Endothelial cell of umbilical vein (primary cell): ENCODE results near the gene MYD88. TPM values are rescaled to one million over a fixed set of nuclear protein-coding genes. Genes with fewer than 3 reads are reported as not detected.

Experiments used
- BruUV-seq: library from RNA; stranded (reverse); fragments of 400-500 nt; replicated peaks from 2 replicates; lab custom pipeline; 2021; lab: Mats Ljungman, UMichigan
- CTCF ChIA-PET: fragments of 300-600, 350-600 bp; sonication (Branson Sonifier 250); formaldehyde crosslinking; loops from one replicate; lab custom pipeline; 2021; ENCODE audit warnings: antibody characterized with exemption, inconsistent platforms; lab: Charles Lee
- POLR2A ChIA-PET: fragments of 300-600, 350-600 bp; sonication (Branson Sonifier 250); formaldehyde crosslinking; loops from one replicate; lab custom pipeline; 2021; ENCODE audit warnings: antibody characterized with exemption, inconsistent platforms; lab: Charles Lee
- DNase-seq: peaks from one replicate; pipeline ENCODE4 v3.0.0-alpha.2; 2011; ENCODE audit warnings: low read depth, low spot score
- FAIRE-seq: peaks from 2 replicates; lab custom pipeline; 2011; peaks lifted over from hg19 to GRCh38; lab: Jason Lieb, UNC
- H2AFZ ChIP-seq: 2 replicates; pipeline ENCODE4 v1.6.0; 2012; ENCODE audit warnings: low read depth, low read length, control low read depth, inconsistent platforms
- H3K27ac ChIP-seq: 2 replicates; pipeline ENCODE4 v1.5.1; 2011; ENCODE audit warnings: low read depth, mild to moderate bottlenecking, control low read depth, low read length, moderate library complexity; ENCODE audit not compliant: insufficient read depth
- H3K27me3 ChIP-seq, 2 experiments: 2 replicates each; pipeline versions ENCODE4 v1.6.0 to v1.6.1; 2011; ENCODE audit warnings: low read length in 2 of 2, mixed read lengths in 1 of 2; ENCODE audit not compliant: control insufficient read depth in 2 of 2, insufficient read depth in 2 of 2
- H3K36me3 ChIP-seq, 2 experiments: 2 replicates in 1 of 2; 3 replicates in 1 of 2; pipeline ENCODE4 v1.5.1; 2011; ENCODE audit warnings: low read length in 2 of 2, mild to moderate bottlenecking in 1 of 2, moderate library complexity in 1 of 2; ENCODE audit not compliant: control insufficient read depth in 2 of 2, insufficient read depth in 2 of 2; ENCODE audit errors: extremely low read depth in 1 of 2
- H3K4me1 ChIP-seq: 3 replicates; pipeline ENCODE4 v1.5.1; 2011; ENCODE audit warnings: mild to moderate bottlenecking, low read length; ENCODE audit not compliant: control insufficient read depth, insufficient read depth; ENCODE audit errors: extremely low read depth
- H3K4me2 ChIP-seq: 2 replicates; pipeline ENCODE4 v1.6.1; 2011; ENCODE audit warnings: low read length, control low read depth, mixed read lengths; ENCODE audit not compliant: insufficient read depth
- H3K4me3 ChIP-seq, 3 experiments: fragments of 200-600 bp in 1 of 3; sonication (generic), shearing (Covaris generic) in 1 of 3; replicated peaks in 1 of 3; 2 replicates each; pipeline ENCODE4 v1.5.1; 2011 to 2016; ENCODE audit warnings: control low read depth in 3 of 3, low read length in 3 of 3, mild to moderate bottlenecking in 2 of 3, inconsistent platforms in 1 of 3, low read depth in 1 of 3, moderate library complexity in 1 of 3; ENCODE audit not compliant: insufficient read depth in 1 of 3
- H3K79me2 ChIP-seq: 2 replicates; pipeline ENCODE4 v1.6.0; 2012; ENCODE audit warnings: low read length, inconsistent platforms; ENCODE audit not compliant: control insufficient read depth, insufficient read depth
- H3K9ac ChIP-seq: replicated peaks from 2 replicates; pipeline ENCODE3; 2011; ENCODE audit warnings: low read length, control low read depth; ENCODE audit not compliant: insufficient read depth; ENCODE audit errors: extremely low read depth
- H3K9me1 ChIP-seq: replicated peaks from 3 replicates; pipeline ENCODE4 v1.6.0; 2011; ENCODE audit warnings: mild to moderate bottlenecking, low read length; ENCODE audit not compliant: control insufficient read depth, insufficient read depth; ENCODE audit errors: extremely low read depth
- H3K9me3 ChIP-seq: replicated peaks from 2 replicates; pipeline ENCODE4 v1.5.1; 2012; ENCODE audit warnings: low read length, inconsistent platforms; ENCODE audit not compliant: control insufficient read depth, insufficient read depth
- H4K20me1 ChIP-seq: replicated peaks from 2 replicates; pipeline ENCODE3; 2011; ENCODE audit warnings: mild to moderate bottlenecking, low read length; ENCODE audit not compliant: control insufficient read depth, insufficient read depth; ENCODE audit errors: extremely low read depth
- EZH2 ChIP-seq: IDR thresholded peaks from 2 replicates; pipeline ENCODE4 v1.6.1; 2012; ENCODE audit warnings: borderline replicate concordance, low read depth, mild to moderate bottlenecking, moderate library complexity, low read length, inconsistent platforms; ENCODE audit not compliant: severe bottlenecking
- FOS ChIP-seq: IDR thresholded peaks from 2 replicates; pipeline ENCODE4 v1.6.1; 2011; ENCODE audit warnings: mild to moderate bottlenecking, low read length, moderate library complexity, borderline replicate concordance; ENCODE audit not compliant: insufficient read depth
- GATA2 ChIP-seq: IDR thresholded peaks from 2 replicates; pipeline ENCODE4 v1.7.0; 2011; ENCODE audit warnings: low read depth, mild to moderate bottlenecking, moderate library complexity, mixed read lengths, low read length; ENCODE audit not compliant: insufficient read length, insufficient read depth
- JUN ChIP-seq: IDR thresholded peaks from 2 replicates; pipeline ENCODE4 v1.6.1; 2011; ENCODE audit warnings: borderline replicate concordance, low read depth; ENCODE audit not compliant: insufficient read length, insufficient read depth
- MAX ChIP-seq: IDR thresholded peaks from 2 replicates; pipeline ENCODE4 v1.6.1; 2011; ENCODE audit not compliant: insufficient read depth, insufficient read length
- MYC ChIP-seq: IDR thresholded peaks from one replicate; pipeline ENCODE4 v1.6.1; 2011; ENCODE audit warnings: mild to moderate bottlenecking, low read depth, low read length
- POLR2A ChIP-seq: IDR thresholded peaks from 2 replicates; pipeline ENCODE4 v1.6.1; 2012; ENCODE audit warnings: low read depth, mild to moderate bottlenecking, control low read depth, low read length
- POLR2AphosphoS5 ChIP-seq: IDR thresholded peaks from 2 replicates; pipeline ENCODE4 v1.6.1; 2012; ENCODE audit warnings: low read depth, mild to moderate bottlenecking, control low read depth, low read length, moderate library complexity; ENCODE audit not compliant: insufficient read depth
- dilution Hi-C: fragments of 300-500 bp; cut with MboI; formaldehyde crosslinking; loops from one replicate; pipeline ENCODE4 v1.15.0; 2019; ENCODE audit warnings: low sequenced_read_pairs; ENCODE audit not compliant: extremely low pct_ligation_motif_present
- intact Hi-C: fragments of 100-400 bp; cut with micrococcal nuclease; formaldehyde crosslinking; loops from one replicate; pipeline ENCODE4 v1.10.0; 2022
- polyA plus RNA-seq, 4 experiments: library from polyadenylated mRNA; depleted of rRNA in 3 of 4; stranded (reverse) in 3 of 4; unstranded in 1 of 4; fragments of >200 nt; gene quantifications; 2 replicates each; pipeline versions ENCODE4 v1.2.1 to v1.2.3, GENCODE V29; 2011 to 2012; ENCODE audit warnings: missing spikeins in 1 of 4
- total RNA-seq: library from RNA; stranded (reverse); gene quantifications from 2 replicates; pipeline ENCODE4 v1.2.3, GENCODE V29; 2021
- TF ChIP-seq, protein P1 (sequence below), 2 donors: IDR thresholded peaks; 1 replicate in 1 of 2; 2 replicates in 1 of 2; pipeline ENCODE4 v1.5.1; 2011; ENCODE audit warnings: low read length in 2 of 2, mild to moderate bottlenecking in 2 of 2, moderate library complexity in 2 of 2, control low read depth in 1 of 2, inconsistent platforms in 1 of 2, low read depth in 1 of 2; ENCODE audit not compliant: insufficient read depth in 1 of 2; ENCODE audit errors: extremely low read depth in 1 of 2

Gene MYD88
- total and polyA plus RNA-seq, 2 donors (not counting 3 experiments of a cell fraction or from before 2014, with no cell fraction given) = 35.1 to 55.0 TPM

- Histone ChIP-seq H3K36me3 (peaks cover 14 to 40% of the 10 kb centered on the region in 2 experiments), H3K9me3 (no peaks in the 10 kb centered on the region), H3K9me1 (no peaks in the 10 kb centered on the region), H4K20me1 (no peaks in the 10 kb centered on the region), H3K4me3 (no peak overlapping the region), H3K4me1 (no peaks in the 10 kb centered on the region), H3K27me3 (no peaks in the 10 kb centered on the region), H3K27ac (no peak overlapping the region), H2AFZ (no peak overlapping the region), H3K9ac (no peak overlapping the region), H3K4me2 (no peak overlapping the region), H3K79me2 (no peaks in the 10 kb centered on the region)
- no TSS peak for BruUV-seq
- DNase-seq = no peak
- intact Hi-C loops (no loop called here), dilution Hi-C loops (no loop called here)
- ChIA-PET CTCF (interaction anchor here (1.0 to 1.6 kb wide), 2 partner anchors 9 to 170 kb away, joined by 4 read pairs; no protein-coding TSS in a partner anchor), POLR2A (no interaction called here)
- TF ChIP-seq, protein P1, sequence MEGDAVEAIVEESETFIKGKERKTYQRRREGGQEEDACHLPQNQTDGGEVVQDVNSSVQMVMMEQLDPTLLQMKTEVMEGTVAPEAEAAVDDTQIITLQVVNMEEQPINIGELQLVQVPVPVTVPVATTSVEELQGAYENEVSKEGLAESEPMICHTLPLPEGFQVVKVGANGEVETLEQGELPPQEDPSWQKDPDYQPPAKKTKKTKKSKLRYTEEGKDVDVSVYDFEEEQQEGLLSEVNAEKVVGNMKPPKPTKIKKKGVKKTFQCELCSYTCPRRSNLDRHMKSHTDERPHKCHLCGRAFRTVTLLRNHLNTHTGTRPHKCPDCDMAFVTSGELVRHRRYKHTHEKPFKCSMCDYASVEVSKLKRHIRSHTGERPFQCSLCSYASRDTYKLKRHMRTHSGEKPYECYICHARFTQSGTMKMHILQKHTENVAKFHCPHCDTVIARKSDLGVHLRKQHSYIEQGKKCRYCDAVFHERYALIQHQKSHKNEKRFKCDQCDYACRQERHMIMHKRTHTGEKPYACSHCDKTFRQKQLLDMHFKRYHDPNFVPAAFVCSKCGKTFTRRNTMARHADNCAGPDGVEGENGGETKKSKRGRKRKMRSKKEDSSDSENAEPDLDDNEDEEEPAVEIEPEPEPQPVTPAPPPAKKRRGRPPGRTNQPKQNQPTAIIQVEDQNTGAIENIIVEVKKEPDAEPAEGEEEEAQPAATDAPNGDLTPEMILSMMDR (IDR thresholded peaks at IDR 0.05; ENCODE audit: extremely low read depth in 1 of 2, insufficient read depth in 1 of 2, low read depth in 1 of 2, low read length in 2 of 2) = no peak
- TF ChIP-seq POLR2AphosphoS5 (no peak), MAX (no peak), FOS (no peak), EZH2 (no peak), MYC (no peak), JUN (no peak), GATA2 (no peak), POLR2A (no peak)
- FAIRE-seq = no peak
Observed at GRCh38 chr3:38128303-38128655, 10.2 kb upstream of the MYD88 start.
